H54 (cell line): Measurements from ENCODE around the gene NCKAP5.

Experiments
- DNase-seq: peaks from one replicate; pipeline ENCODE4 v3.0.0; 2011; ENCODE audit warnings: low spot score, mixed read lengths; ENCODE audit not compliant: insufficient read length
- FAIRE-seq: peaks from 3 replicates; lab custom pipeline; 2011; peaks lifted over from hg19 to GRCh38; lab: Jason Lieb, UNC
- POLR2A ChIP-seq: IDR thresholded peaks from 2 replicates; pipeline ENCODE4 v1.6.1; 2011; ENCODE audit warnings: low read depth, mild to moderate bottlenecking, low read length

NCKAP5 gene

GRCh38 chr2:132659331-132659730 lies 908.9 kb downstream of the NCKAP5 start:
- DNase-seq (no peak), FAIRE-seq (no peak)
- no peak for TF ChIP-seq POLR2A

- DNase-seq, result no peak
- no peak for TF ChIP-seq POLR2A
- no peak for FAIRE-seq
Measured at GRCh38 chr2:132656266-132656975, 911.8 kb downstream of the NCKAP5 start.

- DNase-seq, result no peak
- FAIRE-seq, result no peak
- no peak for TF ChIP-seq POLR2A
Measured at GRCh38 chr2:132654968-132655367, 913.3 kb downstream of the NCKAP5 start.

GRCh38 chr2:132654335-132654734 lies 913.9 kb downstream of the NCKAP5 start:
- no peak for FAIRE-seq
- no peak for TF ChIP-seq POLR2A
- DNase-seq, result no peak

GRCh38 chr2:132652474-132652873 lies 915.8 kb downstream of the NCKAP5 start:
- TF ChIP-seq POLR2A, result no peak
- FAIRE-seq, result no peak
- DNase-seq, result no peak

GRCh38 chr2:132651115-132652045 lies 916.9 kb downstream of the NCKAP5 start:
- TF ChIP-seq POLR2A, result no peak
- peak; percentile 12 for DNase-seq
- FAIRE-seq, result no peak

GRCh38 chr2:132646540-132647108 lies 921.6 kb downstream of the NCKAP5 start:
- DNase-seq (no peak), FAIRE-seq (no peak)
- no peak for TF ChIP-seq POLR2A

GRCh38 chr2:132645722-132646539 lies 922.3 kb downstream of the NCKAP5 start:
- DNase-seq (no peak), FAIRE-seq (no peak)
- TF ChIP-seq POLR2A, result no peak

- FAIRE-seq (no peak), DNase-seq (no peak)
- no peak for TF ChIP-seq POLR2A
Measured at GRCh38 chr2:132645176-132645575, 923.1 kb downstream of the NCKAP5 start.

- no peak for TF ChIP-seq POLR2A
- no peak for FAIRE-seq
- DNase-seq, result no peak
Measured at GRCh38 chr2:132642415-132642814, 925.8 kb downstream of the NCKAP5 start.

- DNase-seq (no peak), FAIRE-seq (no peak)
- no peak for TF ChIP-seq POLR2A
Measured at GRCh38 chr2:132641819-132642218, 926.4 kb downstream of the NCKAP5 start.

GRCh38 chr2:132640116-132640515 lies 928.1 kb downstream of the NCKAP5 start:
- DNase-seq (no peak), FAIRE-seq (no peak)
- no peak for TF ChIP-seq POLR2A

- TF ChIP-seq POLR2A, result no peak
- FAIRE-seq, result no peak
- DNase-seq, result no peak
Measured at GRCh38 chr2:132638313-132639040, 929.8 kb downstream of the NCKAP5 start.

GRCh38 chr2:132636346-132636745 lies 931.9 kb downstream of the NCKAP5 start:
- no peak for TF ChIP-seq POLR2A
- FAIRE-seq (no peak), DNase-seq (no peak)
